ENCODE results near the gene PROX2.

PROX2 gene

GRCh38 chr14:74836251-74836960, 39.5 kb downstream of the PROX2 start:
- no peaks in the 10 kb centered on the region for H3K27me3 ChIP-seq (replicated peaks)
- TF ChIP-seq CTCF (IDR thresholded peaks at IDR 0.05; ENCODE audit: low read depth, low read length, missing control alignments) = no peak
- no peak overlapping the region for H3K4me3 ChIP-seq (ENCODE audit: low read depth, low read length)
- in situ Hi-C loops (cut with HindIII; ENCODE audit: low pct_ligation_motif_present, low sequenced_read_pairs) = no loop called here
- no peak overlapping the region for H3K27ac ChIP-seq
- peaks cover 2% of the 10 kb centered on the region for H3K36me3 ChIP-seq (replicated peaks)
- no peak for DNase-seq

- H3K27ac ChIP-seq = no peak overlapping the region
- no peaks in the 10 kb centered on the region for H3K27me3 ChIP-seq (replicated peaks)
- peaks cover 4% of the 10 kb centered on the region for H3K36me3 ChIP-seq (replicated peaks)
- H3K4me3 ChIP-seq (ENCODE audit: low read depth, low read length) = no peak overlapping the region
- DNase-seq = no peak
- in situ Hi-C loops (cut with HindIII; ENCODE audit: low pct_ligation_motif_present, low sequenced_read_pairs) = no loop called here
- TF ChIP-seq CTCF (IDR thresholded peaks at IDR 0.05; ENCODE audit: low read depth, low read length, missing control alignments) = no peak
These were observed 40.2 kb downstream of the PROX2 start for GRCh38 chr14:74835645-74836250.

- in situ Hi-C loops (cut with HindIII; ENCODE audit: low pct_ligation_motif_present, low sequenced_read_pairs) = no loop called here
- Histone ChIP-seq H3K4me3 (ENCODE audit: low read depth, low read length) (no peak overlapping the region), H3K27ac (no peak overlapping the region), H3K36me3 (replicated peaks) (peaks cover 3% of the 10 kb centered on the region), H3K27me3 (replicated peaks) (no peaks in the 10 kb centered on the region)
- no peak for DNase-seq
- no peak for TF ChIP-seq CTCF (IDR thresholded peaks at IDR 0.05; ENCODE audit: low read depth, low read length, missing control alignments)
These were observed 41.1 kb downstream of the PROX2 start for GRCh38 chr14:74834692-74835392.

GRCh38 chr14:74832849-74833248, 43.1 kb downstream of the PROX2 start:
- Histone ChIP-seq H3K4me3 (ENCODE audit: low read depth, low read length) (no peak overlapping the region), H3K27me3 (replicated peaks) (no peaks in the 10 kb centered on the region), H3K36me3 (replicated peaks) (peaks cover 10% of the 10 kb centered on the region), H3K27ac (no peak overlapping the region)
- DNase-seq = no peak
- in situ Hi-C loops (cut with HindIII; ENCODE audit: low pct_ligation_motif_present, low sequenced_read_pairs) = no loop called here
- no peak for TF ChIP-seq CTCF (IDR thresholded peaks at IDR 0.05; ENCODE audit: low read depth, low read length, missing control alignments)

- in situ Hi-C loops (cut with HindIII; ENCODE audit: low pct_ligation_motif_present, low sequenced_read_pairs) = no loop called here
- no peak overlapping the region for H3K27ac ChIP-seq
- peaks cover 10% of the 10 kb centered on the region for H3K36me3 ChIP-seq (replicated peaks)
- H3K27me3 ChIP-seq (replicated peaks) = no peaks in the 10 kb centered on the region
- no peak for TF ChIP-seq CTCF (IDR thresholded peaks at IDR 0.05; ENCODE audit: low read depth, low read length, missing control alignments)
- DNase-seq = no peak
- no peak overlapping the region for H3K4me3 ChIP-seq (ENCODE audit: low read depth, low read length)
These were observed 46.7 kb downstream of the PROX2 start for GRCh38 chr14:74829251-74829650.
